GM12873 (cell line): ENCODE measurements around the gene PAM16.

Source experiments
- TF ChIP-seq, protein P1 (sequence below): IDR thresholded peaks from 2 replicates; pipeline ENCODE4 v1.5.1; 2012; ENCODE audit warnings: low read depth, mild to moderate bottlenecking, moderate library complexity, low read length, control low read depth; ENCODE audit not compliant: insufficient read depth; ENCODE audit errors: missing control alignments

The PAM16 gene

DNA sequence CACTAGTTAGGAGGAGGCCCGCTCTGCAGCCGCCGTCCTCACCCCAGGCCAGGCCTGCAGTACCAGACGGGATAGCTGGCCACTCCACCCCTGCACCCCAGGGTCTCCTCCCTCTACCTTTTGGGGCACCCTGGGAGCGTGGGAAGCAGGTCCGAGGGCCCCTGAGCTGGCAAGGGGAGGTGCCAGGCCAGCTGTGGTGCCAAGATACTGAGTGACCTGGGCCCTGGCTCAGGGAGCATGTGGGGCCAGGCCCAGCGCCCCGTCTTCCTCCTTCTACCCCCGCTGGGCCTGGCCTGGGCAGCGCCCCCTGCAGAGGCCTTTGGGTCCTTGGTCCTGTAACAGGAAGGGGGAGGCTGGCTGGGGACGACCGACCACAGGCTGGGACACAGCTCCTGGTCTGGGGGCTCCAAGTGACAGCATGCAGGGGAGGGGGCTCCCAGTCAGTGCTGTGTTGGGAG is 13.0 kb downstream of the PAM16 start:
- TF ChIP-seq, protein P1, sequence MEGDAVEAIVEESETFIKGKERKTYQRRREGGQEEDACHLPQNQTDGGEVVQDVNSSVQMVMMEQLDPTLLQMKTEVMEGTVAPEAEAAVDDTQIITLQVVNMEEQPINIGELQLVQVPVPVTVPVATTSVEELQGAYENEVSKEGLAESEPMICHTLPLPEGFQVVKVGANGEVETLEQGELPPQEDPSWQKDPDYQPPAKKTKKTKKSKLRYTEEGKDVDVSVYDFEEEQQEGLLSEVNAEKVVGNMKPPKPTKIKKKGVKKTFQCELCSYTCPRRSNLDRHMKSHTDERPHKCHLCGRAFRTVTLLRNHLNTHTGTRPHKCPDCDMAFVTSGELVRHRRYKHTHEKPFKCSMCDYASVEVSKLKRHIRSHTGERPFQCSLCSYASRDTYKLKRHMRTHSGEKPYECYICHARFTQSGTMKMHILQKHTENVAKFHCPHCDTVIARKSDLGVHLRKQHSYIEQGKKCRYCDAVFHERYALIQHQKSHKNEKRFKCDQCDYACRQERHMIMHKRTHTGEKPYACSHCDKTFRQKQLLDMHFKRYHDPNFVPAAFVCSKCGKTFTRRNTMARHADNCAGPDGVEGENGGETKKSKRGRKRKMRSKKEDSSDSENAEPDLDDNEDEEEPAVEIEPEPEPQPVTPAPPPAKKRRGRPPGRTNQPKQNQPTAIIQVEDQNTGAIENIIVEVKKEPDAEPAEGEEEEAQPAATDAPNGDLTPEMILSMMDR, result no peak

DNA sequence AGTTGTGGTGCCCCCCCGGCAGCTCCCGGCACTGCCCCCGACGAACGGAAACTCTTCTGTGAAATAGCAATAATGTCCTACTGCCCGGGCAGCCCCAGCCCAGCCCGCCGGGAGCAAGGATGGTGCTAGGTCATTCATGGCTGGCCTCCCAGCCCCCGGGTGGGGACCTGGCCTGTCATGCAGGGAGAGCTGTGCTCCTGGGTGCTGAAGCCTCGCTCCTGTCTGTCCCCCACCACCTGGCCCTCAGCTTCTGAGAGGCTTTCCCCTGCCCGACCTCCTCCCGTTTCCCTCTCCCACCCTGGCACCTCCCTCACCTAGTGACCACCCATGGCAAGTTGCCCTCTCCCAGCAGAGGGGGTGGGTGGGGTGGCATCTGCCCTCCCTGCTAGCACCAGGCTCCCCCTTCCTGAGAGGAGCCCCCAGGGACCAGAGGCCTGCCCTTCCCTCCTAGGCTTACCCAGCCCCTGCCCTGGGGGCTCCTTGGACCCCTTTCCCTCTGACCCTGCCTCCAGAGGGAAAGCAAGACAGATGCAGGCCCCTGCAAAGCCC is 13.5 kb downstream of the PAM16 start:
- TF ChIP-seq, protein P1, result no peak

DNA sequence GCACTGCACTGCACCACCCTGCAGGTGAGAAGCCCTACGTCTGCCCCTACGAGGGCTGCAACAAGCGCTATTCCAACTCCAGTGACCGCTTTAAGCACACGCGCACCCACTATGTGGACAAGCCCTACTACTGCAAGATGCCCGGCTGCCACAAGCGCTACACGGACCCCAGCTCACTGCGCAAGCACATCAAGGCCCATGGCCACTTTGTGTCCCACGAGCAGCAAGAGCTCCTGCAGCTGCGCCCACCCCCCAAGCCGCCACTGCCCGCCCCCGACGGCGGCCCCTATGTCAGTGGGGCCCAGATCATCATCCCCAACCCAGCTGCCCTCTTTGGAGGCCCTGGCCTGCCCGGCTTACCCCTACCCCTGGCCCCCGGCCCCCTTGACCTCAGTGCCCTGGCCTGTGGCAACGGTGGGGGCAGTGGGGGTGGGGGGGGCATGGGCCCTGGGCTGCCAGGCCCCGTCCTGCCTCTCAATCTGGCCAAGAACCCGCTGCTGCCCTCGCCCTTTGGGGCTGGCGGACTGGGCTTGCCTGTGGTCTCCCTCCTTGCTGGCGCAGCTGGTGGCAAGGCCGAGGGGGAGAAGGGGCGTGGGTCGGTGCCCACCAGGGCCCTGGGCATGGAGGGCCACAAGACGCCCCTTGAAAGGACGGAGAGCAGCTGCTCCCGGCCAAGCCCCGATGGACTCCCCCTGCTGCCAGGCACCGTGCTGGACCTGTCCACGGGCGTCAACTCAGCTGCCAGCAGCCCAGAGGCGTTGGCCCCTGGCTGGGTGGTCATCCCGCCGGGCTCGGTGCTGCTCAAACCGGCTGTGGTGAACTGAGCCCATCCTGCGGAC is 14.2 kb downstream of the PAM16 start:
- TF ChIP-seq, protein P1, result no peak

DNA sequence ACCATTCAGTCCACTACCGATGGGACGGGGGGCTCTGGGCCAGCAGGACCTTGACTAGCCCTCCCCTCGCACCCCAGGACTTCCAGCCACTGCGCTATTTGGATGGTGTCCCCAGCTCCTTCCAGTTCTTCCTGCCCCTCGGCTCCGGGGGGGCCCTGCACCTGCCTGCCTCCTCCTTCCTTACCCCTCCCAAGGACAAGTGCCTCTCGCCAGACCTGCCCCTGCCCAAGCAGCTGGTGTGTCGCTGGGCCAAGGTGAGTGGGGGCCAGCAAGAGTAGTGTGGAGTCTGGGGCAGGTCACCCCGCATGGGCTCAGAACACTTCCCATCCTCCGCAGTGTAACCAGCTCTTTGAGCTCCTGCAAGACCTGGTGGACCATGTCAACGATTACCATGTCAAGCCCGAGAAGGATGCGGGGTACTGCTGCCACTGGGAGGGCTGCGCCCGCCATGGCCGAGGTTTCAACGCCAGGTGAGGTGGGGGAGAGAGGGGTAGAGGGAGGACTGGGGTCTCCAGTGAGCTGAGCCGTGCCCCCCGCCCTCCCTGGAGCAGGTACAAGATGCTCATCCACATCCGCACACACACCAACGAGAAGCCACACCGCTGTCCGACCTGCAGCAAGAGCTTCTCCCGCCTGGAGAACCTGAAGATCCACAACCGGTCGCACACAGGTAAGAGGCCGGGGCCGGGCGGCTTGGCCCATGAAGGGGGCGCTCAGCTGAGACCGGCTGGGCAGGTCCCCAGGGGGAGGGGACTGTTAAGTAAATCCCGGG is 16.2 kb downstream of the PAM16 start:
- TF ChIP-seq, protein P1, result no peak

DNA sequence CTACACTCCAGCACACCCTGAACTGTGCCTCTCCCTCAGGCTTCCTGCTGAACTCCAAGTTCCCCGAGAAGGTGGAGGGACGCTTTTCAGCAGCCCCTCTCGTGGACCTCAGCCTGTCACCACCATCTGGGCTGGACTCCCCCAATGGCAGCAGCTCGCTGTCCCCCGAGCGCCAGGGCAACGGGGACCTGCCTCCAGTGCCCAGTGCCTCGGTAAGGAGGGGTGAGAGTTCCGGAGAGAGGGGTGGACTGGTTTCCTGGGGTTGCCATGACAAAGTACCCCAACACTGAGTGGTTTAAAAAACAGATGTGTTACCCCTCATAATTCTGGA is 17.8 kb downstream of the PAM16 start:
- TF ChIP-seq, protein P1, result no peak

DNA sequence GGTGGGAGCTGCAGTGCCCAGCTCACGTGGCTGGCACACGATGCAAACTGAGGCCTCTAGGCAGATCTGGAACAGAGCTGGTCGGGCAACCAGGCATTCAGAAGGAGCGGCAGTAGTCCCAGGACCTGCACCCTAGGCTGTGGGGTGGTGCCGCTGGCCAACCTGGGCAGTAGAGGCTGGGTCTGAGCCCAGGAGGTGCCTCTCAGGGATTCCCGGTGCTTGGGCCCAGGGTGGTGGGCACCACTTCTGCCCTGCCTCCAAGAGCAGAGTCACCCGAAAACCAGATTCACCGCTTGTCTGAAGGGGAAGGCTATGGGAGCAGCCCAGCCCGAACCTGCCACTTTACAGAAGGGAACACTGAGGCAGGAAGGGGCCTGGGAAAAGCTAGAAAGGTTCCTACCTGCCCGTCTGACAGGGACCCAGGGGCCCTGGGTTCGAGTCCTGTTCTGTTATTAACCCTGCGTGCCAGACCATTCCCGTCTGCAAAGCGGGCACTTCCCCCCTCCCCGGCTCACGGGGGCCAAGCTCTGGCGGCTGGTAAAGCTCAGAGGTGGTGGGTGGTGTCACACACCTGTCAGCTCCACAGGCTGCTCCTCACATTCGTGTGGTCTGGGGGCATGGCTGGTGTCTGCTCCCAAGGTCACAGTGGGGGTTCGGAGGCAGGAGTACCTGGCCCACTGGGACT is 18.4 kb downstream of the PAM16 start:
- TF ChIP-seq, protein P1, result no peak

DNA sequence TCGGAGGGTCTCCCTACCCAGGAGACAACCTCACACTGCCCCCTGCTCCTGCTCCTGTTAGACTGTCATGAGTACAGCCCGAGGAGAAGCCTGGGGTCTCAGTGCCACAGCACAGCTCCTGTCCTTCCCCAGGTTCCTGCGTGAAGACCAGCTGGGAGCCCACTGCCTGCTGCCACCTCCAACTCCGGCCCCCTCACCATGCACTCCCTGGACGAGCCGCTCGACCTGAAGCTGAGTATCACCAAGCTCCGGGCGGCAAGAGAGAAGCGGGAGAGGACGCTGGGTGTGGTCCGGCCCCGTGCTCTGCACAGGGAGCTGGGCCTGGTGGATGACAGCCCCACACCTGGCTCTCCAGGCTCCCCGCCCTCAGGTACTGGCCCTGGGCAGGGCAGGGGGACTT is 19.0 kb downstream of the PAM16 start:
- TF ChIP-seq, protein P1, result no peak
